DOHH2 (cell line): Measurements from ENCODE around the gene OR6F1.

Source experiments
- H3F3A ChIP-seq: fragments of 200-600 bp; sonication (generic), shearing (Covaris generic); 2 replicates; pipeline ENCODE4 v1.6.0; 2016; ENCODE audit warnings: antibody characterized with exemption, mild to moderate bottlenecking; ENCODE audit not compliant: control insufficient read depth, insufficient read depth
- H3K27ac ChIP-seq: fragments of 200-600 bp; sonication (generic); 2 replicates; pipeline ENCODE4 v1.5.1; 2014; ENCODE audit warnings: low read depth, mild to moderate bottlenecking, low read length, moderate library complexity
- H3K27me3 ChIP-seq: fragments of 200-600 bp; sonication (generic); 2 replicates; pipeline ENCODE4 v1.6.1; 2014; ENCODE audit warnings: mild to moderate bottlenecking, low read length, mixed read lengths; ENCODE audit not compliant: control insufficient read depth
- H3K36me3 ChIP-seq: fragments of 200-600 bp; sonication (generic); 2 replicates; pipeline ENCODE4 v1.6.1; 2014; ENCODE audit warnings: mild to moderate bottlenecking, low read length, moderate library complexity, mixed read lengths; ENCODE audit not compliant: control insufficient read depth
- H3K4me1 ChIP-seq: fragments of 200-600 bp; sonication (generic); 2 replicates; pipeline ENCODE4 v1.6.1; 2014; ENCODE audit warnings: mild to moderate bottlenecking, low read length, mixed read lengths; ENCODE audit not compliant: control insufficient read depth
- H3K4me2 ChIP-seq: fragments of 200-600 bp; sonication (generic); 2 replicates; pipeline ENCODE4 v1.6.0; 2014; ENCODE audit warnings: mild to moderate bottlenecking, low read length, moderate library complexity
- H3K4me3 ChIP-seq: fragments of 200-600 bp; sonication (generic); 2 replicates; pipeline ENCODE4 v1.5.1; 2014; ENCODE audit warnings: mild to moderate bottlenecking, low read length, mixed read lengths
- H3K79me2 ChIP-seq: fragments of 200-600 bp; sonication (generic); 2 replicates; pipeline ENCODE4 v1.6.1; 2014; ENCODE audit warnings: mild to moderate bottlenecking, low read length, mixed read lengths; ENCODE audit not compliant: control insufficient read depth
- H3K9me2 ChIP-seq: fragments of 200-600 bp; sonication (generic); replicated peaks from 2 replicates; pipeline ENCODE4 v1.6.1; 2014; ENCODE audit warnings: mild to moderate bottlenecking, low read length, mixed read lengths; ENCODE audit not compliant: control insufficient read depth
- H3K9me3 ChIP-seq: fragments of 200-600 bp; sonication (generic); 2 replicates; pipeline ENCODE4 v1.6.1; 2014; ENCODE audit warnings: antibody characterized with exemption, low read length, mixed read lengths; ENCODE audit not compliant: control insufficient read depth, insufficient read depth
- H4K20me1 ChIP-seq: fragments of 200-600 bp; sonication (generic); 2 replicates; pipeline ENCODE4 v1.6.0; 2014; ENCODE audit warnings: low read depth, mild to moderate bottlenecking, antibody characterized with exemption, low read length, moderate library complexity; ENCODE audit not compliant: control insufficient read depth, insufficient read depth
- CTCF ChIP-seq: fragments of 200-600 bp; sonication (generic); IDR thresholded peaks from one replicate; pipeline ENCODE4 v1.5.1; 2014; ENCODE audit warnings: antibody characterized with exemption, mild to moderate bottlenecking, low read depth, low read length; ENCODE audit not compliant: poor library complexity, severe bottlenecking
- EZH2phosphoT487 ChIP-seq: fragments of 200-600 bp; sonication (generic); IDR thresholded peaks from 2 replicates; pipeline ENCODE4 v1.6.1; 2017; ENCODE audit warnings: borderline replicate concordance, mild to moderate bottlenecking, antibody characterized with exemption, low read length, moderate library complexity, mixed read lengths

The OR6F1 gene

GRCh38 chr1:247741756-247742155 lies 25.3 kb upstream of the OR6F1 start:
- no peak overlapping the region for H3K4me3 ChIP-seq
- no peaks in the 10 kb centered on the region for H3K36me3 ChIP-seq
- H3K79me2 ChIP-seq, result no peaks in the 10 kb centered on the region
- no peak overlapping the region for H3K4me2 ChIP-seq
- no peaks in the 10 kb centered on the region for H3K4me1 ChIP-seq
- no peaks in the 10 kb centered on the region for H4K20me1 ChIP-seq
- no peaks in the 10 kb centered on the region for H3F3A ChIP-seq
- no peak overlapping the region for H3K27ac ChIP-seq
- no peaks in the 10 kb centered on the region for H3K9me3 ChIP-seq
- no peaks in the 10 kb centered on the region for H3K9me2 ChIP-seq
- H3K27me3 ChIP-seq, result no peaks in the 10 kb centered on the region
- TF ChIP-seq CTCF (no peak), EZH2phosphoT487 (no peak)

GRCh38 chr1:247740721-247741120 lies 24.3 kb upstream of the OR6F1 start:
- H3K79me2 ChIP-seq, result no peaks in the 10 kb centered on the region
- no peaks in the 10 kb centered on the region for H3K9me3 ChIP-seq
- TF ChIP-seq EZH2phosphoT487 (no peak), CTCF (no peak)
- no peaks in the 10 kb centered on the region for H3K36me3 ChIP-seq
- H3K4me2 ChIP-seq, result no peak overlapping the region
- no peaks in the 10 kb centered on the region for H3F3A ChIP-seq
- H3K4me3 ChIP-seq, result no peak overlapping the region
- no peaks in the 10 kb centered on the region for H3K9me2 ChIP-seq
- H3K27me3 ChIP-seq, result no peaks in the 10 kb centered on the region
- no peak overlapping the region for H3K27ac ChIP-seq
- H3K4me1 ChIP-seq, result no peaks in the 10 kb centered on the region
- no peaks in the 10 kb centered on the region for H4K20me1 ChIP-seq

GRCh38 chr1:247738315-247738714 lies 21.9 kb upstream of the OR6F1 start, which contains the start of gene OR14K1:
Gene OR14K1, plus strand, starts transcription at chr1:247738615. Its CDS starts 0 bp downstream, at chr1:247738615.
- no peak for TF ChIP-seq EZH2phosphoT487
- no peaks in the 10 kb centered on the region for H3K36me3 ChIP-seq
- H3K4me1 ChIP-seq, result no peaks in the 10 kb centered on the region
- H3K27ac ChIP-seq, result no peak within 1 kb of the TSS
- no peaks in the 10 kb centered on the region for H3F3A ChIP-seq
- no peak within 1 kb of the TSS for H3K4me3 ChIP-seq
- no peaks in the 10 kb centered on the region for H3K9me3 ChIP-seq
- H3K27me3 ChIP-seq, result no peaks in the 10 kb centered on the region
- H4K20me1 ChIP-seq, result no peaks in the 10 kb centered on the region
- no peaks in the 10 kb centered on the region for H3K79me2 ChIP-seq
- no peak within 1 kb of the TSS for H3K4me2 ChIP-seq
- H3K9me2 ChIP-seq, result no peaks in the 10 kb centered on the region

- H3K4me2 ChIP-seq, result no peak overlapping the region
- no peaks in the 10 kb centered on the region; the same call in 1 of the 2 replicates for H3K9me3 ChIP-seq
- H3K4me3 ChIP-seq, result no peak overlapping the region
- H3K27me3 ChIP-seq, result no peaks in the 10 kb centered on the region
- TF ChIP-seq CTCF (no peak), EZH2phosphoT487 (no peak)
- H3K9me2 ChIP-seq, result no peaks in the 10 kb centered on the region
- H3K79me2 ChIP-seq, result no peaks in the 10 kb centered on the region
- H3K27ac ChIP-seq, result no peak overlapping the region
- H4K20me1 ChIP-seq, result no peaks in the 10 kb centered on the region
- H3F3A ChIP-seq, result no peaks in the 10 kb centered on the region
- no peaks in the 10 kb centered on the region for H3K36me3 ChIP-seq
- no peaks in the 10 kb centered on the region for H3K4me1 ChIP-seq
Observed at GRCh38 chr1:247721222-247721621, 4.8 kb upstream of the OR6F1 start.
